Caco-2 (cell line): ENCODE results near the gene GUK1. TPM values are rescaled to one million over a fixed set of nuclear protein-coding genes. Genes with fewer than 3 reads are reported as not detected.
A peak's percentile ranks its signal among the peaks of the same experiment; 100 is the strongest.

Experiments used
- BruUV-seq: library from RNA; stranded (reverse); fragments of 400-500 nt; replicated peaks from 2 replicates; lab custom pipeline; 2021; lab: Mats Ljungman, UMichigan
- CTCF ChIA-PET: fragments of 300-600 bp; sonication (Branson Sonifier 250); formaldehyde crosslinking; loops from one replicate; lab custom pipeline; 2022; ENCODE audit warnings: antibody characterized with exemption; lab: Charles Lee
- POLR2A ChIA-PET: fragments of 300-600 bp; sonication (Branson Sonifier 250); formaldehyde crosslinking; loops from one replicate; lab custom pipeline; 2022; ENCODE audit warnings: antibody characterized with exemption; lab: Charles Lee
- DNase-seq, 2 experiments: peaks; one replicate each; pipeline versions ENCODE4 v3.0.0 to v3.0.0-alpha.2; 2020 to 2022
- H3K27me3 ChIP-seq: replicated peaks from 2 replicates; pipeline ENCODE4 v1.6.0; 2011; ENCODE audit warnings: low read length; ENCODE audit not compliant: control insufficient read depth, insufficient read depth
- H3K36me3 ChIP-seq: 2 replicates; pipeline ENCODE4 v1.5.1; 2011; ENCODE audit warnings: low read length; ENCODE audit not compliant: control insufficient read depth, insufficient read depth
- H3K4me1 ChIP-seq: fragments of 250-450 bp; sonication (Bioruptor Pico); 2 replicates; pipeline ENCODE4 v1.5.1; 2020; ENCODE audit warnings: mild to moderate bottlenecking
- H3K4me3 ChIP-seq: 2 replicates; pipeline ENCODE4 v1.5.1; 2011; ENCODE audit warnings: low read depth, mild to moderate bottlenecking, control low read depth, low read length
- H3K9me3 ChIP-seq: fragments of 250-450 bp; sonication (Bioruptor Pico); 2 replicates; pipeline ENCODE4 v1.5.1; 2020; ENCODE audit warnings: mild to moderate bottlenecking, moderate library complexity
- H3K27ac Mint-ChIP-seq: one replicate; pipeline ENCODE4 v1.8.0; 2022; ENCODE audit warnings: mixed read lengths; ENCODE audit not compliant: unreplicated experiment
- H3K27me3 Mint-ChIP-seq: one replicate; pipeline ENCODE4 v1.8.0; 2022; ENCODE audit warnings: mixed read lengths; ENCODE audit not compliant: insufficient read depth, unreplicated experiment
- H3K36me3 Mint-ChIP-seq: one replicate; pipeline ENCODE4 v1.8.0; 2022; ENCODE audit warnings: mild to moderate bottlenecking, mixed read lengths; ENCODE audit not compliant: insufficient read depth, unreplicated experiment
- H3K4me1 Mint-ChIP-seq: one replicate; pipeline ENCODE4 v1.8.0; 2022; ENCODE audit warnings: low read depth, mixed read lengths; ENCODE audit not compliant: unreplicated experiment
- H3K4me3 Mint-ChIP-seq: one replicate; pipeline ENCODE4 v1.8.0; 2022; ENCODE audit warnings: mild to moderate bottlenecking, moderate library complexity, mixed read lengths; ENCODE audit not compliant: unreplicated experiment
- H3K9me3 Mint-ChIP-seq: one replicate; pipeline ENCODE4 v1.8.0; 2022; ENCODE audit warnings: mixed read lengths; ENCODE audit not compliant: unreplicated experiment
- intact Hi-C: fragments of 100-400 bp; cut with micrococcal nuclease; formaldehyde crosslinking; loops from one replicate; pipeline ENCODE4 v1.10.0; 2022; ENCODE audit not compliant: unreplicated experiment
- total RNA-seq: library from RNA; stranded (reverse); gene quantifications from 2 replicates; pipeline ENCODE4 v1.2.3, GENCODE V29; 2022
- TF ChIP-seq, protein P1 (sequence below), 2 experiments: fragments of 200-600 bp in 1 of 2; IDR thresholded peaks; 1 replicate in 1 of 2; 2 replicates in 1 of 2; pipeline versions ENCODE4 v1.5.1 to v1.8.0; 2011 to 2022; ENCODE audit warnings: antibody characterized with exemption in 1 of 2, control low read depth in 1 of 2, inconsistent platforms in 1 of 2, low read depth in 1 of 2, low read length in 1 of 2, mild to moderate bottlenecking in 1 of 2, moderate library complexity in 1 of 2; ENCODE audit not compliant: insufficient read depth in 1 of 2, severe bottlenecking in 1 of 2, unreplicated experiment in 1 of 2

GUK1 gene
- total RNA-seq, 1 experiment from 2014 or later = 73.6 TPM

DNA sequence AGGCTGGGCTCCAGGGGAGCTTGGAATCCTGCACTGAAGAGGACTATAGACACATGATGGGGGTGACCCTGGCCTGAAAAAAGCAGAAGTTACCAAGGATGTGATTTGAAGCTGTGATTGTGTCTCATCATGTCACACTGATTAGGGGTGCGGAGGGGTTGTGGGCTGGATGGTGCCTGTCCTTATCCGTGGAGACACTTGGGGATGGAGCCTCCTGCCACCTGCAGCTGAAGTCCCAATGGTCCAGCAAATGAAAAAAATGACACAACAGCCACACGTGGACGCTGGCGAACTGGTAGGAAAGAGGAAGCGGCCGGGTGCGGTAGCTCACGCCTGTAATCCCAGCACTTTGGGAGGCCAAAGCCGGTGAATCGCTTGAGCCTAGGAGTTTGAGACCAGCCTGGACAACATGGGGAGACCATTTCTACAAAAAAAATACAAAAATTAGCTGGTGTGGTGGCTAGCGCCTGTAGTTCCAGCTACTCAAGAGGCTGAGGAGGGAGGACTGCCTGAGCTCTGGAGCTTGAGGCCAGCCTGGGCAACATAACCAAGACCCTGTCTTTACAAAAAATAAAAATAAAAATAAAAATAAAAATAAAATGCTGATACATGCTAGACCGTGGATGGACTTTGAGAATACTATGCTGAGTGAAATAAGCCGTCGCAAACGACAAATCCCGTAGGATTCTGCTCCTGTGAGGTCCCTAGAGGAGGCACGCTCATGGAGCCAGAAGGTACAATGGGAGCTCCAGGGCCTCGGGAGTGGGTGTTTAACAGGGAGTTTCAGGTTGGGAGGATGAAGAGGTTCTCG is 24.7 kb downstream of the GUK1 start:
- Histone ChIP-seq H3K9me3 (no peaks in the 10 kb centered on the region), H3K36me3 (no peaks in the 10 kb centered on the region), H3K4me1 (peaks cover 17% of the 10 kb centered on the region), H3K27me3 (no peaks in the 10 kb centered on the region), H3K4me3 (peak overlapping the region; percentile 83)
- TF ChIP-seq, protein P1, sequence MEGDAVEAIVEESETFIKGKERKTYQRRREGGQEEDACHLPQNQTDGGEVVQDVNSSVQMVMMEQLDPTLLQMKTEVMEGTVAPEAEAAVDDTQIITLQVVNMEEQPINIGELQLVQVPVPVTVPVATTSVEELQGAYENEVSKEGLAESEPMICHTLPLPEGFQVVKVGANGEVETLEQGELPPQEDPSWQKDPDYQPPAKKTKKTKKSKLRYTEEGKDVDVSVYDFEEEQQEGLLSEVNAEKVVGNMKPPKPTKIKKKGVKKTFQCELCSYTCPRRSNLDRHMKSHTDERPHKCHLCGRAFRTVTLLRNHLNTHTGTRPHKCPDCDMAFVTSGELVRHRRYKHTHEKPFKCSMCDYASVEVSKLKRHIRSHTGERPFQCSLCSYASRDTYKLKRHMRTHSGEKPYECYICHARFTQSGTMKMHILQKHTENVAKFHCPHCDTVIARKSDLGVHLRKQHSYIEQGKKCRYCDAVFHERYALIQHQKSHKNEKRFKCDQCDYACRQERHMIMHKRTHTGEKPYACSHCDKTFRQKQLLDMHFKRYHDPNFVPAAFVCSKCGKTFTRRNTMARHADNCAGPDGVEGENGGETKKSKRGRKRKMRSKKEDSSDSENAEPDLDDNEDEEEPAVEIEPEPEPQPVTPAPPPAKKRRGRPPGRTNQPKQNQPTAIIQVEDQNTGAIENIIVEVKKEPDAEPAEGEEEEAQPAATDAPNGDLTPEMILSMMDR (IDR thresholded peaks at IDR 0.05; ENCODE audit: insufficient read depth in 1 of 2, low read depth in 1 of 2, low read length in 1 of 2, severe bottlenecking in 1 of 2, unreplicated experiment in 1 of 2) = no peak
- H3K4me3 Mint-ChIP-seq = peak overlapping the region; percentile 84
- CTCF ChIA-PET = interaction anchor here (0.7 to 2.6 kb wide), 7 partner anchors 8 to 83 kb away, joined by 3 to 19 read pairs (median 4); partner anchors contain the start of gene GUK1
- peaks cover 19% of the 10 kb centered on the region for H3K36me3 Mint-ChIP-seq
- POLR2A ChIA-PET = interaction anchor here (0.5 to 2.3 kb wide), 8 partner anchors 24 to 269 kb away, joined by 5 to 13 read pairs (median 8); partner anchors contain the start of genes ARF1, GUK1 and TRIM11
- peaks cover 8% of the 10 kb centered on the region for H3K4me1 Mint-ChIP-seq
- no peak for DNase-seq
- intact Hi-C loops = loop anchor here (1.0 kb wide), 3 partner anchors 24 to 55 kb away; partner anchors contain the start of genes GUK1 and MRPL55
- no peaks in the 10 kb centered on the region for H3K27me3 Mint-ChIP-seq
- peak overlapping the region; percentile 93 for H3K27ac Mint-ChIP-seq
- BruUV-seq = TSS peak; percentile 98
- no peaks in the 10 kb centered on the region for H3K9me3 Mint-ChIP-seq

GRCh38 chr1:228165372-228166169 is 25.5 kb downstream of the GUK1 start, which contains the start of gene IBA57:
Gene IBA57 (plus strand): TSS chr1:228165804. CDS start chr1:228165817, 13 bp downstream.
- Histone ChIP-seq H3K9me3 (no peaks in the 10 kb centered on the region), H3K27me3 (no peaks in the 10 kb centered on the region), H3K36me3 (no peaks in the 10 kb centered on the region), H3K4me1 (peaks cover 17% of the 10 kb centered on the region), H3K4me3 (peak within 1 kb of the TSS; percentile 83)
- Mint-ChIP-seq H3K27ac (peak within 1 kb of the TSS; percentile 93), H3K36me3 (peaks cover 17% of the 10 kb centered on the region), H3K4me1 (peaks cover 8% of the 10 kb centered on the region), H3K27me3 (no peaks in the 10 kb centered on the region), H3K4me3 (peak within 1 kb of the TSS; percentile 84), H3K9me3 (no peaks in the 10 kb centered on the region)
- TF ChIP-seq, protein P1 (IDR thresholded peaks at IDR 0.05; ENCODE audit: insufficient read depth in 1 of 2, low read depth in 1 of 2, low read length in 1 of 2, severe bottlenecking in 1 of 2, unreplicated experiment in 1 of 2) = peak; percentile 80 to 94
- BruUV-seq = no TSS peak
- POLR2A ChIA-PET = interaction anchor here (0.5 to 2.3 kb wide), 17 partner anchors 12 to 1272 kb away, joined by 3 to 13 read pairs (median 8); partner anchors contain the start of genes ARF1, GUK1 and TRIM11
- peak; percentile 99 for DNase-seq
- intact Hi-C loops = loop anchor here (1.0 kb wide), 3 partner anchors 25 to 56 kb away; partner anchors contain the start of genes GUK1 and MRPL55
- CTCF ChIA-PET = interaction anchor here (0.6 to 2.6 kb wide), 9 partner anchors 9 to 221 kb away, joined by 3 to 19 read pairs (median 4); partner anchors contain the start of gene GUK1
